PC-3 (cell line): ENCODE measurements around the gene ADSS1. TPM values are rescaled to one million over a fixed set of nuclear protein-coding genes. Genes with fewer than 3 reads are reported as not detected.

Experiments
- ATAC-seq: fragments of 200-7000 bp; cut with Tn5 transposase; 2 replicates; pipeline ENCODE4 v1.9.1; 2020; ENCODE audit warnings: mild to moderate bottlenecking, moderate library complexity
- BruUV-seq: library from RNA; stranded (reverse); fragments of 400-500 nt; replicated peaks from 2 replicates; lab custom pipeline; 2021; lab: Mats Ljungman, UMichigan
- CTCF ChIA-PET: fragments of 300-600 bp; sonication (Branson Sonifier 250); formaldehyde crosslinking; loops from one replicate; lab custom pipeline; 2022; ENCODE audit warnings: antibody characterized with exemption; lab: Charles Lee
- POLR2A ChIA-PET: fragments of 300-600 bp; sonication (Branson Sonifier 250); formaldehyde crosslinking; loops from one replicate; lab custom pipeline; 2022; ENCODE audit warnings: antibody characterized with exemption; ENCODE audit not compliant: unreplicated experiment; lab: Charles Lee
- DNase-seq: peaks from one replicate; pipeline ENCODE4 v3.0.0-alpha.2; 2015
- H2AFZ ChIP-seq: fragments of 300-600 bp; sonication (generic); 2 replicates; pipeline ENCODE4 v1.6.0; 2016; ENCODE audit warnings: antibody characterized with exemption, low read length
- H3F3A ChIP-seq: fragments of 300-600 bp; sonication (generic); one replicate; pipeline ENCODE4 v1.6.0; 2017; ENCODE audit warnings: antibody characterized with exemption, low read length, control low read depth, mild to moderate bottlenecking; ENCODE audit not compliant: unreplicated experiment
- H3K27ac ChIP-seq: fragments of 300-600 bp; sonication (generic); 2 replicates; pipeline ENCODE4 v1.5.1; 2016; ENCODE audit warnings: mild to moderate bottlenecking, low read length
- H3K27me3 ChIP-seq: fragments of 300-600 bp; sonication (generic); 2 replicates; pipeline ENCODE4 v1.6.1; 2016; ENCODE audit warnings: low read length, mixed read lengths
- H3K36me3 ChIP-seq: fragments of 300-600 bp; sonication (generic); 2 replicates; pipeline ENCODE4 v1.6.1; 2016; ENCODE audit warnings: low read depth, mixed run types, low read length, mixed read lengths
- H3K4me1 ChIP-seq: fragments of 300-600 bp; sonication (generic); 2 replicates; pipeline ENCODE4 v1.5.1; 2016; ENCODE audit warnings: low read length; ENCODE audit not compliant: insufficient read depth
- H3K4me2 ChIP-seq: fragments of 300-600 bp; sonication (generic); 2 replicates; pipeline ENCODE4 v1.6.0; 2016; ENCODE audit warnings: low read length
- H3K4me3 ChIP-seq: fragments of 300-600 bp; sonication (generic); 2 replicates; pipeline ENCODE4 v1.5.1; 2016; ENCODE audit warnings: mild to moderate bottlenecking, low read length, mixed read lengths
- H3K79me2 ChIP-seq: fragments of 300-600 bp; sonication (generic); 2 replicates; pipeline ENCODE4 v1.6.1; 2017; ENCODE audit warnings: low read length, mixed read lengths
- H3K9ac ChIP-seq: fragments of 300-600 bp; sonication (generic); 2 replicates; pipeline ENCODE4 v1.6.0; 2016; ENCODE audit warnings: mild to moderate bottlenecking, low read length
- H3K9me2 ChIP-seq: fragments of 300-600 bp; sonication (generic); replicated peaks from 2 replicates; pipeline ENCODE4 v1.6.1; 2016; ENCODE audit warnings: mixed run types, low read length, mixed read lengths
- H3K9me3 ChIP-seq: fragments of 300-600 bp; sonication (generic); 2 replicates; pipeline ENCODE4 v1.6.1; 2016; ENCODE audit warnings: low read length, mixed read lengths
- H4K20me1 ChIP-seq: fragments of 300-600 bp; sonication (generic); 2 replicates; pipeline ENCODE4 v1.6.1; 2016; ENCODE audit warnings: low read length, mixed read lengths
- EZH2 ChIP-seq: fragments of 300-600 bp; sonication (generic); IDR thresholded peaks from one replicate; pipeline ENCODE4 v1.6.1; 2017; ENCODE audit warnings: antibody characterized with exemption, mild to moderate bottlenecking, low read length; ENCODE audit not compliant: unreplicated experiment
- EZH2phosphoT487 ChIP-seq: fragments of 300-600 bp; sonication (generic); IDR thresholded peaks from 2 replicates; pipeline ENCODE4 v1.6.1; 2018; ENCODE audit warnings: mild to moderate bottlenecking, antibody characterized with exemption, low read length, borderline replicate concordance
- intact Hi-C: fragments of 100-400 bp; cut with micrococcal nuclease; formaldehyde crosslinking; loops from 2 replicates; pipeline ENCODE4 v1.9.0; 2023
- total RNA-seq: library from RNA; depleted of rRNA; stranded (reverse); fragments of >200 nt; gene quantifications from 2 replicates; pipeline ENCODE4 v1.2.3, GENCODE V29; 2014
- TF ChIP-seq, protein P1 (sequence below): fragments of 300-600 bp; sonication (generic); conservative IDR thresholded peaks from 2 replicates; pipeline ENCODE4 v1.5.1; 2017; ENCODE audit warnings: antibody characterized with exemption, low read depth, mild to moderate bottlenecking, low read length

The ADSS1 gene
- total RNA-seq, 1 experiment from 2014 or later = 7.9 TPM

DNA sequence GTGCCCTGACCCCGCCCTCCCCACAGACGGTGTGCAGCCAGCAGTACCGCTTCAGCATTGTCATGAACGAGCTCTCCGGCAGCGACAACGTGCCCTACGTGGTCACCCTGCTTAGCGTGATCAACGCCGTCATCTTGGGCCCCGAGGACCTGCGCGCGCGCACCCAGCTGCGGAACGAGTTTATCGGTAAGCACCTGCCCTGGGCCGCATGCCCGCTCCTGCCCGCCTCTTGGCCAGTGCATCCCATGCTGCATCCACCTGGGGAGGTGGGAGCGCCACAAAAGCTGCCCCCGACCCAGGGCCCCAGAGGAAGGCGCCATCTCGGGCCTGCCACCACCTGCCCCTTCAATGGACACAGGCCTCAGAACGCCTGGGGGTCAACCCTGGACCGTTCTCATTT, 20.8 kb upstream of the ADSS1 start:
- H3K4me3 ChIP-seq = no peak overlapping the region
- intact Hi-C loops = no loop called here
- no peak overlapping the region for H3K9ac ChIP-seq
- no peak overlapping the region for H2AFZ ChIP-seq
- no peaks in the 10 kb centered on the region for H3K9me2 ChIP-seq
- H3K36me3 ChIP-seq = peaks cover 14% of the 10 kb centered on the region; the same call in 1 of the 2 replicates
- H3K4me1 ChIP-seq = no peaks in the 10 kb centered on the region
- TF ChIP-seq, protein P1, sequence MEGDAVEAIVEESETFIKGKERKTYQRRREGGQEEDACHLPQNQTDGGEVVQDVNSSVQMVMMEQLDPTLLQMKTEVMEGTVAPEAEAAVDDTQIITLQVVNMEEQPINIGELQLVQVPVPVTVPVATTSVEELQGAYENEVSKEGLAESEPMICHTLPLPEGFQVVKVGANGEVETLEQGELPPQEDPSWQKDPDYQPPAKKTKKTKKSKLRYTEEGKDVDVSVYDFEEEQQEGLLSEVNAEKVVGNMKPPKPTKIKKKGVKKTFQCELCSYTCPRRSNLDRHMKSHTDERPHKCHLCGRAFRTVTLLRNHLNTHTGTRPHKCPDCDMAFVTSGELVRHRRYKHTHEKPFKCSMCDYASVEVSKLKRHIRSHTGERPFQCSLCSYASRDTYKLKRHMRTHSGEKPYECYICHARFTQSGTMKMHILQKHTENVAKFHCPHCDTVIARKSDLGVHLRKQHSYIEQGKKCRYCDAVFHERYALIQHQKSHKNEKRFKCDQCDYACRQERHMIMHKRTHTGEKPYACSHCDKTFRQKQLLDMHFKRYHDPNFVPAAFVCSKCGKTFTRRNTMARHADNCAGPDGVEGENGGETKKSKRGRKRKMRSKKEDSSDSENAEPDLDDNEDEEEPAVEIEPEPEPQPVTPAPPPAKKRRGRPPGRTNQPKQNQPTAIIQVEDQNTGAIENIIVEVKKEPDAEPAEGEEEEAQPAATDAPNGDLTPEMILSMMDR = no peak
- TF ChIP-seq EZH2 = no peak
- no peak for TF ChIP-seq EZH2phosphoT487
- no peaks in the 10 kb centered on the region for H3K9me3 ChIP-seq
- ATAC-seq (no peak), DNase-seq (no peak)
- ChIA-PET CTCF (interaction anchor here (0.6 kb wide), 1 partner anchor 64 kb away, joined by 3 read pairs; no protein-coding TSS in a partner anchor), POLR2A (no interaction called here)
- H3K4me2 ChIP-seq = no peak overlapping the region
- H3K27ac ChIP-seq = no peak overlapping the region
- no TSS peak for BruUV-seq
- H3K27me3 ChIP-seq = no peaks in the 10 kb centered on the region
- no peaks in the 10 kb centered on the region for H3F3A ChIP-seq
- peaks cover 19% of the 10 kb centered on the region for H3K79me2 ChIP-seq
- peaks cover under 1% of the 10 kb centered on the region; the same call in 1 of the 2 replicates for H4K20me1 ChIP-seq

DNA sequence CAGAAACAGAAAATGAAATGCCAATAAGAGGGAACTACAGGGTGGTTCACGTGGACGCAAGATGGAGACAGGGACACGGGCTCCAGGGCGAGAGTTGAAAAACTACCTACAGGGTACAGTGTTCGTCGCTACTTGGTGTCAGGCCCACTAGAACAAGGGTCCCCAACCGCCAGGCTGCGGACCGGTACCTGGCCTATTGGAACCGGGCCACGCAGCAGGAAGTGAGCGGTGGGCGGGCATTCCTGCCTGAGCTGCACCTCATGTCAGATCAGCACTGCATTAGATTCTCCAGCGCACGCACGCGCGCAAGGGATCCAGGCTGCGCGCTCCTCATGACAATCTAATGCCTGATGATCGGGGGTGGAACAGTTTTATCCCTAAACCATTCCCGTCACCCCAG, 19.8 kb upstream of the ADSS1 start:
- Histone ChIP-seq H3F3A (no peaks in the 10 kb centered on the region), H4K20me1 (no peaks in the 10 kb centered on the region; the same call in 1 of the 2 replicates), H3K9ac (no peak overlapping the region), H3K9me2 (no peaks in the 10 kb centered on the region), H3K27ac (no peak overlapping the region), H3K4me3 (no peak overlapping the region), H3K4me1 (no peaks in the 10 kb centered on the region), H3K36me3 (peaks cover 14% of the 10 kb centered on the region; the same call in 1 of the 2 replicates), H3K27me3 (no peaks in the 10 kb centered on the region), H3K9me3 (no peaks in the 10 kb centered on the region), H2AFZ (no peak overlapping the region), H3K79me2 (peaks cover 10% of the 10 kb centered on the region), H3K4me2 (no peak overlapping the region)
- POLR2A ChIA-PET = no interaction called here
- BruUV-seq = TSS peak; percentile 24
- ATAC-seq (no peak), DNase-seq (no peak)
- TF ChIP-seq, protein P1 = no peak
- TF ChIP-seq EZH2phosphoT487 (no peak), EZH2 (no peak)
- intact Hi-C loops = no loop called here
- CTCF ChIA-PET = no interaction called here

DNA sequence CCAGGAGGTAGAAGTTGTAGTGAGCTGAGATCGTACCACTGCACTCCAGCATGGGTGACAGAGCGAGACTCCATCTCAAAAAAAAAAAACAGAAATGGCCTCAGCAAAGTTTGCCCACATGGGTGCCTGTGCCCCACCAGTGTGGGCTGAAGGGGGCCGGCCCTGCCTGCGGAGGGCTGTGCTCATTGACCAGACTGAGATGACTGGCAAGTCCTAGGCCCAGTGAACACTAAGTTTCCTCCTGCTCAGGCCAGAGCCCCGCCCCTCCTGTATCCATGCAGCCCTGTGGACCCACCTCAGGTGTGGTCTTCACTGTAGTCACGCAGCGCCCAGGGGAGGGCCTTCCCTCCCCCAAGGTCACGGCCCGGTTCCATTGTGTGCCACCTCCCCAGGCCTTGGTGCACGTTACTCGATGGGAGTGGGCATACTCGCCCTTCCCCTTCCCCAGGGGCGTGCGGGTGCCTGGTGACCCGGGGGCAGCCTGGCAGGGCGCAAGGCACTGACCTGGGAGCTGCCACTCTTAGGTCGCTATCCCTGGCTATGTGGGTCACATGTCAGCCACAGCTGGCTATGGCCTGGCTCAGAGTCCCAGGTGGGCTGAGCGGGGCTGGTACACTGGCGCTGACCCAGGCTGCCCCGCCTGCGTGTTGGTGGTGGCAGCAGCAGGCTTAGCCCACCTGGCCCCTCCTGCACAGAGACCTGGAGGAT, 18.5 kb upstream of the ADSS1 start:
- H3K27me3 ChIP-seq = no peaks in the 10 kb centered on the region
- no peak overlapping the region for H3K9ac ChIP-seq
- H2AFZ ChIP-seq = no peak overlapping the region
- H3K4me3 ChIP-seq = no peak overlapping the region
- ChIA-PET POLR2A (no interaction called here), CTCF (no interaction called here)
- no peak for DNase-seq
- TF ChIP-seq, protein P1 = no peak
- no peak for TF ChIP-seq EZH2phosphoT487
- TF ChIP-seq EZH2 = no peak
- intact Hi-C loops = no loop called here
- H3K27ac ChIP-seq = no peak overlapping the region
- no peak for ATAC-seq
- H4K20me1 ChIP-seq = no peaks in the 10 kb centered on the region
- BruUV-seq = no TSS peak
- H3K36me3 ChIP-seq = peaks cover 18% of the 10 kb centered on the region; the same call in 1 of the 2 replicates
- H3K9me3 ChIP-seq = no peaks in the 10 kb centered on the region
- no peak overlapping the region for H3K4me2 ChIP-seq
- H3F3A ChIP-seq = no peaks in the 10 kb centered on the region
- 0 out of 2 replicates have a peak, but pooled peaks cover 5% of the 10 kb centered on the region for H3K79me2 ChIP-seq
- no peaks in the 10 kb centered on the region for H3K4me1 ChIP-seq
- no peaks in the 10 kb centered on the region for H3K9me2 ChIP-seq
